Daoy (cell line): ENCODE data around the gene HOXD9. TPM values are rescaled to one million over a fixed set of nuclear protein-coding genes. Genes with fewer than 3 reads are reported as not detected.

Source experiments
- DNase-seq: peaks from one replicate; pipeline ENCODE4 v3.0.0-alpha.2; 2015; ENCODE audit warnings: low read depth
- total RNA-seq: library from RNA; depleted of rRNA; stranded (reverse); fragments of >200 nt; shearing (Covaris generic); gene quantifications from 2 replicates; pipeline ENCODE4 v1.2.3, GENCODE V29; 2014

The HOXD9 gene
- total RNA-seq, 1 experiment from 2014 or later, result 2.5 TPM

DNA sequence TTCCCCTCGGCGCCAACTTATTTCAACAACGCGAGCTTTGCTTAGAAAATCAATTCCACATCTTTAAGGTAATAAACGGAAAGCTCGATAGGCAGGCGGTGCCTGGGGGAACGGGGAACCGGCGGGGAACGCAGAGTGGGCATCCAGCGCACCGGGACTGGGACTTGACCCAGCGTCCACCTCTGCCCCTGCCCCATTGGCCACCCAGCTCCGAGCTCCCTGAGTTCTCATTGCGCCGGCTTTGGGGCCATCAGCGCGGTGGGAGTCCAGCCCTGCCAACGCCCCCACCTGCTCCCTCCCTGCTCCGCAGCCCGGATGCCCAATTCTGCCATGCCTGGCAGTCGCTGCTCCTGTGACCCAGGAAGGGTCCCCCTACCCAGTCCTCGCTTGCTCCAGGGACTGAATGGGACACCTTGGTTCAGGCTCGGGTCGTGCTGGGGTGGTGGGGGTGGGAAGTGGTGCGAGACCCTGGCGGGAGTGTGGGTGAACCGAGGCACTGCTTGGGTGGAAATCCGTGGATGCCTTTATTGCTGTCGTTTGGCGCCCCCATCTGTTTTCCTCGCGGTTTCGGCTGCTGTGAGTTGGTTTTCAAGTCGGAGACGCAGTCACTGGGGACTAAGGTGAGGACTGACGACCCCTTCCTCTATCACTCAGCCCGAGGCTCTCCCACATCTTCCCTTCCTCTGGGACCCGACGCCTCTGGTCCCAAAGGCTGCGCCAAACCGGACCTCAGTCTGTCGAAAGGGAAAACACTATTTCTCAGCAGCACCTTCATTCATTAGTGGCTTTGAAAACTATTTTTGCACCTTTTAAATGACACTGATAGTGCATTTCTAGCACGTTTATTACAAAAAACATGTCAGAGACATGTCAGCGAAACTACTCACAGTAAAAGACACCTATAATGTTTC, 36.4 kb upstream of the HOXD9 start:
- DNase-seq, result peak; percentile 63

- DNase-seq, result no peak
Measured at GRCh38 chr2:176087330-176088047, 35.0 kb upstream of the HOXD9 start.

DNA sequence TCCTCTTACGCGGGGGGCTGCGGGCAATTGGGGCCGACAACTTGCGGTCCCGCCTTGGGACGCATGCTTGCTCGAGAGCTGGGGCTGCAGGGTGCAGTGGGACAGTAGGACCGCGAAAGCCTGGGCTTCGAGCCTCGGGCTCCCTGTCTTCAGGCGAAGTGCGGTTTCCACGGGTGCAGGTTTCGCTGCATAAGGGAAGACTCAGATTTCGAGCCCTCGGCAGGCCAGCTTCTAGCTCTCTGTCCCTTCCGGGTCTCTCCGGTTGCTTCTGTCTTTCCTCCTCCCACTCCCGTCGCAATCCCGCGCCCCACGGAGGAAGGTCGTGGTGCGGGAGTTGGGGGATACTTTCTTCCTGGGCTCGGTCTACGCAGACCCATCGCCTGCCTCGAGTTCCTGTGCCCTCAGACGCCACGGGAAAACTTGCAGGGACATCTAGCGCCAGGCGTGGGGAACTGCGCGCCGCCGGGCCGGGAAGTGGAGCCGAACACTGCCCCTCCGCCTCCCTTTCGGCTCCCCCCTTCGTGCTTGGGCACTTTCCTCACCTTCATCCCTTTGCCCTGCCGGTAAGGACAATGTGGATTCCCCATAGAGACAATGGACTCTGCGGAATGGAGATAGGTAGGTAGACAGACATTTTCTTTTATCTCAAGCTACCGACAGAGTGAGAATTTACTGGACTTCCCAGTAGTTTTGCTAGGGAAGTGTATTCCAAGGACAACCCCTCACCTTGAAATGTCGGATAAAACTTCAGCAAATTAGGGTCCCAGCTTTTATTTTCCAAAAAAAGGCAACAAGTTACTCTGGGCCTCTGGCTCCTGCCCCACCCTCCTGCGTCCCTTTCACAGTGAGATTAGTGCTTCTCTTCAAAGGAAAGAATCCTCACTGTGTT, 34.2 kb upstream of the HOXD9 start:
- DNase-seq, result peak; percentile 72

GRCh38 chr2:176088937-176089842, 33.3 kb upstream of the HOXD9 start:
- DNase-seq, result no peak

DNA sequence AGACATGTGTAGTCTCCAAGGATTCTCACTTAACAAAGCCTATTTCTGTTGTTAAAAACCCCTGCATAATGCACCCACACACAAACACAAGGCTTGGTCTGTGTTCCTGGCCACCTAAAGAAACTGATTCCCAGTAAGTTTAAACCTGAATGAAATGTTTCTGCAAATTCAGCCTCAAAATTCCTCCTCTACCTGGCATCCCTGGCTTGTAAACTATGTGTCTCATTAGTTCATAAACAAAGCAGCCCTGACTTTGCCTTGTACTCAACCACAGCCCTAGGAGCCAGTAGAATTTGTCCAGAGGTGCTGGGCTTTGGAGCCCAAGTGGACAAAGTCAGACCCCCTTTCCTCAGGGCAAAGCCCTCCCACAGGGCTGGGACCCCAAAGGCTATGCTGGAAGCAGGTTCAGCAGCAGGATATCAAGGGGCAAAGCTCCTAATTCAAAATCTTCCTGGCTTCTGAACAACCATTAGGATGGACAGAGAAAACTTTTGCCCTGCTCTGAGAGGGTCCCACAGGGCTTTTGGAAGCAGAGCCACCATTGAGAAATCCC, 32.6 kb upstream of the HOXD9 start:
- no peak for DNase-seq

- no peak for DNase-seq
Measured at GRCh38 chr2:176090862-176091261, 31.7 kb upstream of the HOXD9 start.

DNA sequence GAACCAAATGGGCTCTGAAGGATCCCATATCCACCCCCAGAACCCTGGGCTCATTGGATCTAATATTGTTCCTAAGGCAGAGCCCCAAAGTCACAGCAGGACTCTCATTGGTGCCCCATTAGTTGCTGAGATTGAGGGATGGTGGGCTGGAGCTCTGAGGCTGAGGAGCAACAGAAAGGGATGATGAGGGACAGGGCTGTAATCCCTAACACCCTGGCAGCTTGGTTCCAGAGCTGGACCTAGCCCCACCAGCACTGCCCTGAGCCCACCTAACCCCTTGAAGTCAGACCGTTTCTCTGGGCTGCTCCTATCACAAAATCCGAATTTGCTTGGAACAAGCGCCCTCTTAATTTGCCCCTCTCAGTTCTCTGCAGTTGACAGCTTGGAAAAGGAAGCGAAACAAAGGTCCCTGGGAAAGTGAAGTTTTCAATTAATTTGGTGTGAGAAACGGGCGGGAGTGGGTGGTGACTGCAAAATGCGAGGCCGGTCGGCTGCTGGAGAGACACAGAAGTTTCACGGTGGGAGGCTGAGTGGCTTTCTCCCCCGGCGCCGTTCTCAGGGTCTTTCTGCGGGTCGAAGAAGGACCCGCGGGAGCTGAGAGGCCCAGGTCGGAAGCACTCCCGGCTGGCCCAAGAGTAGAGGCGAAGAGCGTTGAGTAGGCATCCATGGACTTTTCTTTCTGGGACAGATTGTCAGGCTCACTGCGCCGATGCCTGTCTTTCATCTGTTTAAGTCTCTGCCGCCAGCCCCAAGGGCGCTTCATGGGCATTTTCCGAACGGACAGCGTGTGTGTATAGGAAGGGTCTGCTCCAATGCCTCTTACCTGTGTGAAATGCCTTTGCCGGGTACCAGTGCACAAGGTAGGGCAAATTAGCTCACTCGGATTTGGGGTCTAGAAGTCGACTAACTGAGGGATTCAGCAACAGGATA, 30.9 kb upstream of the HOXD9 start:
- DNase-seq, result no peak

GRCh38 chr2:176092270-176093144, 30.0 kb upstream of the HOXD9 start, which contains the start of gene HOXD13:
TSS of gene HOXD13 (plus strand) at chr2:176092721. CDS start at chr2:176092891, 170 bp downstream.
- DNase-seq, result peak; percentile 72

GRCh38 chr2:176093145-176093897, 29.2 kb upstream of the HOXD9 start:
- peak; percentile 67 for DNase-seq

GRCh38 chr2:176093898-176094249, 28.6 kb upstream of the HOXD9 start:
- no peak for DNase-seq

DNA sequence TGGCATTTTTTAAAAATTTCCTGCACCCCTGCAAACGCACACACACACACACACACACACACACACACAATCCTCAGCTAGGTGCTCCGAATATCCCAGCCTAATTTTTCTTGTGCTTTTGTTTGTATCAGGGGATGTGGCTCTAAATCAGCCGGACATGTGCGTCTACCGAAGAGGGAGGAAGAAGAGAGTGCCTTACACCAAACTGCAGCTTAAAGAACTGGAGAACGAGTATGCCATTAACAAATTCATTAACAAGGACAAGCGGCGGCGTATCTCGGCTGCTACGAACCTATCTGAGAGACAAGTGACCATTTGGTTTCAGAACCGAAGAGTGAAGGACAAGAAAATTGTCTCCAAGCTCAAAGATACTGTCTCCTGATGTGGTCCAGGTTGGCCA, 28.2 kb upstream of the HOXD9 start:
- DNase-seq, result no peak

DNA sequence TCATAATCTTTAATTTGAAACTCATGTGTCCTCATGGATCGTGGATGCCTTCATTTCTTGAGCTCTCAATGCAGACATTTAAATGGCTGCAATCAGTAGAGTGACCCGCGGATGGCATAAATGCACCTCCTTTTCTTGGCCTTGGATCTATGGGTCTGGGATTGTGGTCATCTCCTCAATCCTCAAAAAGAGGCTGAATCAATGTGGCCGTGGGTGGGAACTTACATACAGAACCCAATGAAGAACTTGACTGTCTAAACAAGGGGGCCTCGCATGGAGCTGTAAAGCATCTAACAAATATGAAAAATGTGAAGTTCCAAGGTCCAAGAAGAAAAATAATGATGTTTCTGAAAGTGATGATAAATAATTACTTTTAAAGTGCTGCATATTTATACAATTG, 27.1 kb upstream of the HOXD9 start:
- no peak for DNase-seq

DNA sequence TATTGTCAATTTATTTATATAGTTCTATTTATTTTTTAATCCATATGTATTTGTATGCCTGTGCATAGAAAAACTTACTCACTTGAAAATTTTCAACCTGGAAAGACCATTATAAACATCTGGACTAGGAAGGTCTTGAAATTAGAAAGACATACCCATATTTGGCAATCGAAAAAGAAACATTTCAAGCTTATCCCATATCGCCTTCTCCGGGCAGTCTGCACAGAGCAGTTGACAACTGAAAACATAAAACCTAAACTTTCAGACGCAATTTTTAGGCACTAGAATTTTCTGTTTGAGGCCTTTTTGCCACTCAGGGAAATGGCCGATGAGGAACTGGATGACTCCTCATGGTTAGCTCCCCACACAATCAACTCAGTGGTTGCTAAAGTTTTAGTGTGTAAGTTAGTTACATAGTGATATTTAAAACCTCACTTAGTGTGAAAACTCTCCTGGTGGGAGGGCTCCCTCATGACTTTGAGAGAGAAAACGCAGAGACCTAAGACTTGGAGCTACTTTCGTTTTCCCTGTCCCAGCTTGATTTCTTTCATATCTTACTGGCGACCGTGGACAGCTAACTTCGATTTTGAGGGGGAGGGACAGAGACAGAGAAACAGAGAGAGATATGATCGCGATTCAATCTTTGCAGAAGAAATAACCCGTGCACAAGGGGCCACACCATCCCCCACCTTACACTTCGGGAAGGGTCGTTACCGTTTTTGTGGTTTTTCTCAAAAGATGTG, 26.1 kb upstream of the HOXD9 start:
- peak; percentile 69 for DNase-seq

DNA sequence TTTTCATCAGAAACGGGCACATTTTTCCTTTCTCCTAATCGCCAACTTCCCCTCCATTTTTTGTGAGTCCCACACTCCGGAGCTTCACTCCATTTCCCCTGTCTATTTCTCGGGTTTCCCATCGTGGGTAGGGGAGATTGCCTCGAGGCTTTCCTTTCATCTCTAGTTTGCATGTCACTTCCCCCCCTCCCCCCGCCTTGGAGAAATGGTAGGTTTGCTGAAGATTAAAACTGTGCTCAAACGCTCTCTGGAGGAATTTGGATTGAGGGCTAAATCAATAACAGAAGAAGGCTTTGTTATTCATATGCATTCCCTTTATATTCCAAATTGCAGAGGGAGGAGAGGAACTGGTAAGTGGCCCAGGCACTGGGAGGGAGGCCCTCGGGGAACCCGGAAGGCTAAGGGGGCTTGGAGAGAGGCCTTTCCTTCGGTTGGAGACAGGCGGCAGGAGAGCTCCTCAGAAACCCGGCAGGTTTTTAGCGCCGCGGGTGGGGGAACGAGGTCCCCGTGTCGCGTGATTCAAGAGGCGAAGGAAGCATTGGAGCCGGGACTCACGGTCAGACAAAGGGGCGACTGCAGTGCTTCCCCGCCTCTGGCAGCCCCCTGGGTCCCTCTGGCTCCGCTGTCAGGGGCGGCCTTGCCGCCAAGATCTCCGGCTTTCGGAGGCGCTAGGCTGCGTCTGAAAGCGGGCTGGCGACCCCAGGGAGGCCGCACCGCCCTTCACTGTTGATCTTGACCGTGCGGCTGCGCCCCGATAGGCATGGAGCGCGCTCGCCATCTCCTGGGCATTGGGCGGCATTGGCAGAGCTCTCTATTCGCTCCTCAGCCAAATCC, 25.3 kb upstream of the HOXD9 start:
- DNase-seq, result peak; percentile 94

DNA sequence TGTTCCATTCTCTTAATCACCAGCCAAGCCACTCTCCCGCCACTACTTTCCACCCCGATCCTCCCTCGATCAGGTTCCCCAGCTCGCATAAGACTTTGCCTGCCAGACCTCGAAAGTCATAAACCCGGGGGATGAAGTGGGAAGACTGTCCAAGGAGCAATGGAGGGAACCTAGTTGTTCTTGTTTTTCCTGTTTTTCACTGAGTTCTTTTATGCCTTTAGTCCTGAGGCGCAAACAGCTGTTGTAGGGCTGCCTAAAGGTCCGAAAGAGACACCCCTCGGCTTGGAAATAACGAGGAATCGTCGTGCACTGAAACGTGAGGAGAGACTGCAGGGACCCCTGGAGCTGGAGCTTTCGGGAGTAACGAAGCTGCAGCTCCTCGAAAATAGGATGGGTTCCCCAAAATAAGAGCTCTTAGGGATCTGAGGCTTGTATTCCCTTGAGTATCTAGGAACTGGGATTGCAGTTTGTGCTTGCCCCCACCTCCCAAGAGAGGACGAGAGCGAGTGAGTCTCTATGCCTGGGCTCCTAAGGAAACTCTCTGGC, 24.6 kb upstream of the HOXD9 start:
- DNase-seq, result no peak
